Prostate gland (tissue), 2 donors: ENCODE data around the gene HGF. TPM values are rescaled to one million over a fixed set of nuclear protein-coding genes. Genes with fewer than 3 reads are reported as not detected.

Experiments
- DNase-seq: peaks from one replicate; pipeline ENCODE4 v3.0.0-alpha.2; 2019; ENCODE audit warnings: low spot score
- H3K27ac ChIP-seq, 2 donors: fragments of 200-600 bp; sonication (generic); 2 replicates each; pipeline ENCODE4 v1.5.1; 2017 to 2019
- H3K27me3 ChIP-seq: fragments of 200-600 bp; sonication (generic); replicated peaks from 2 replicates; pipeline ENCODE4 v1.5.1; 2019; ENCODE audit not compliant: insufficient read depth
- H3K36me3 ChIP-seq, 2 donors: fragments of 200-600 bp; sonication (generic); 1 replicate in 1 of 2; 2 replicates in 1 of 2; pipeline versions ENCODE4 v1.5.1 to v1.8.1; 2017 to 2019
- H3K4me1 ChIP-seq: fragments of 200-600 bp; sonication (generic); replicated peaks from 2 replicates; pipeline ENCODE4 v1.5.1; 2019
- H3K4me3 ChIP-seq, 2 donors: fragments of 200-600 bp; sonication (generic); 2 replicates each; pipeline ENCODE4 v1.5.1; 2017 to 2019
- H3K9me3 ChIP-seq: fragments of 200-600 bp; sonication (generic); 2 replicates; pipeline ENCODE4 v1.5.1; 2017
- POLR2A ChIP-seq: fragments of 450-650 bp; IDR thresholded peaks from one replicate; pipeline ENCODE4 v1.6.1; 2016; ENCODE audit warnings: antibody characterized with exemption, mild to moderate bottlenecking
- POLR2AphosphoS5 ChIP-seq: sonication (generic); formaldehyde crosslinking; IDR thresholded peaks from one replicate; pipeline ENCODE4 v1.6.1; 2017; ENCODE audit warnings: antibody characterized with exemption
- WGBS: methylation state at CpG from one replicate; pipeline ENCODE4 v1.1.5; 2018; 5-methylcytosine and 5-hydroxymethylcytosine counted together
- intact Hi-C: fragments of 100-400 bp; cut with DNase I; formaldehyde crosslinking; loops from one replicate; pipeline ENCODE4 v1.14.2; 2022
- total RNA-seq, 2 donors: library from RNA; depleted of rRNA; stranded (reverse); fragments of >200 nt; gene quantifications; one replicate each; pipeline ENCODE4 v1.1.0, GENCODE V29; 2016
- TF ChIP-seq, protein P1 (sequence below), 4 experiments: fragments of 200-600 bp in 2 of 4; fragments of 450-650 bp in 2 of 4; sonication (generic) in 2 of 4; IDR thresholded peaks; 1 replicate in 3 of 4; 2 replicates in 1 of 4; pipeline ENCODE4 v1.5.1; 2016 to 2019; ENCODE audit warnings: antibody characterized with exemption in 4 of 4, mild to moderate bottlenecking in 2 of 4, moderate library complexity in 2 of 4

Gene HGF
- total RNA-seq, 2 donors from 2014 or later = 7.5 to 8.1 TPM

DNA sequence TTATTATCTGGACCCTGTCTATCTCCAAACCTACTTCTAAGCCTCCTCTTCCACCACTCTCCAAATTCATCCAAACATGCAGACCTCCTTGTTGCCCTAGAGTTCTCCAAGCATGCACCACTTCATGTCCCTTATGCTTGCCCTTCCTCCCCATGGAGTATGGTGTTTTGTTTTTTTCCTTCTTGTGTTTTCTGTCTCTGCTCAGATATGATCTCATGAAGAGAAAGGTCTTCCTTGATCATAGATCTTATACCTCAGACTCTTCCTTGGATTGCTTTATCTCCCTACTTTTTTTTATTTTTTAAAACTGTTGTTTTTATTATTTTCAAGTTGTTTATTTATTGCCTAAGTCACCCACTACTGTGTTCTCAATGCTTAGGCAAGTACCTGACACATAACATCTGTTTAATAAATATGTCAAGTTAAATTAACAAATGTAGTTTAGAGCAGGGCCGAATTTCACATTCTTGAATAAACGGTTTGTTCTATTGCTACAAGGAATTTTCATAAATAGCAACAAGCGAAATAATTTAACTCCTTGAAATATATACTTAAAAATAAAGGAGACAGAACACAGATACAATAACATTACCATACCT, 84.5 kb downstream of the HGF start:
- H3K4me1 ChIP-seq = no peaks in the 10 kb centered on the region
- WGBS = 48% methylated on average over 3 of the region's 3 CpGs
- H3K27ac ChIP-seq = no peak overlapping the region
- H3K36me3 ChIP-seq = no peaks in the 10 kb centered on the region
- TF ChIP-seq POLR2AphosphoS5 = no peak
- TF ChIP-seq, protein P1, sequence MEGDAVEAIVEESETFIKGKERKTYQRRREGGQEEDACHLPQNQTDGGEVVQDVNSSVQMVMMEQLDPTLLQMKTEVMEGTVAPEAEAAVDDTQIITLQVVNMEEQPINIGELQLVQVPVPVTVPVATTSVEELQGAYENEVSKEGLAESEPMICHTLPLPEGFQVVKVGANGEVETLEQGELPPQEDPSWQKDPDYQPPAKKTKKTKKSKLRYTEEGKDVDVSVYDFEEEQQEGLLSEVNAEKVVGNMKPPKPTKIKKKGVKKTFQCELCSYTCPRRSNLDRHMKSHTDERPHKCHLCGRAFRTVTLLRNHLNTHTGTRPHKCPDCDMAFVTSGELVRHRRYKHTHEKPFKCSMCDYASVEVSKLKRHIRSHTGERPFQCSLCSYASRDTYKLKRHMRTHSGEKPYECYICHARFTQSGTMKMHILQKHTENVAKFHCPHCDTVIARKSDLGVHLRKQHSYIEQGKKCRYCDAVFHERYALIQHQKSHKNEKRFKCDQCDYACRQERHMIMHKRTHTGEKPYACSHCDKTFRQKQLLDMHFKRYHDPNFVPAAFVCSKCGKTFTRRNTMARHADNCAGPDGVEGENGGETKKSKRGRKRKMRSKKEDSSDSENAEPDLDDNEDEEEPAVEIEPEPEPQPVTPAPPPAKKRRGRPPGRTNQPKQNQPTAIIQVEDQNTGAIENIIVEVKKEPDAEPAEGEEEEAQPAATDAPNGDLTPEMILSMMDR (IDR thresholded peaks at IDR 0.05) = no peak
- TF ChIP-seq POLR2A = no peak
- no peak overlapping the region for H3K4me3 ChIP-seq
- H3K9me3 ChIP-seq = no peaks in the 10 kb centered on the region
- DNase-seq = no peak
- H3K27me3 ChIP-seq = no peaks in the 10 kb centered on the region
- intact Hi-C loops = loop anchor here (5.0 kb wide), 1 partner anchor 87 kb away; the partner anchor contains the start of gene HGF

DNA sequence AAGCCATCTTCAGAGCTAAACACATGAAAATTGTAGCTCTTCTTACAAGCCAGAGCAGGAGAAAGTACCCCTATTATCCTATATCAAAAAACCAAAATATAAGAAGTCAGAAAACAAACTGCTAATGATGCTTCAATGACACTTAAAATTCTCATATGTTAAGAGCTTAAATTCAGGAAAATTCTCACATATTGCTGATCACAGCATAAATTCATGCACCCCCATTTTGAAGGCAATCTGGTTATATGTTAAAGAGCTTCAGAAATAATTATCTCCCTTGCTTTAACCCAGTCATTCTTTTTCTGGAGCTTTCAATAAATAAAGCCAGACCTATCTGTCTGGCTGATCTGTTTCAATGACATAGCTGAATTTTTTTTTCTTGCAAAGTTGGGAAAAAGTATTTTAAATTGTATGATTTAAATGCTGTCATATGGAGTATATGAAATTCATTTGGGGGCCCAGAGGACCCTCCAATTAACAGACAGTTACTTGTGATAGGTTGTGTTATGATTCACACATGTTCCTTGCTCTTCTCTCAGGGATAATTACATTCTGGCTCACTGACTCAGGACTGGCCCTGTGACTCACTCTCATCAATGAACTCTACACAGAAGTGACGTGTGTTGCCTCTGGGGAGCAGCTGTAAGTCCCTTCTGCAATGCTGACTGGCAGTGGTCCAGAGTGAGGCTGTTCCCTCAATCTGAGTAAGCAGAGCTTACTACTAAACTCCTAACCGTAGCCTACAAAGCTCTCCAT, 85.2 kb downstream of the HGF start:
- Histone ChIP-seq H3K36me3 (no peaks in the 10 kb centered on the region), H3K4me3 (no peak overlapping the region), H3K27ac (no peak overlapping the region), H3K4me1 (no peaks in the 10 kb centered on the region), H3K27me3 (no peaks in the 10 kb centered on the region), H3K9me3 (no peaks in the 10 kb centered on the region)
- DNase-seq = peak; percentile 32
- intact Hi-C loops = loop anchor here (5.0 kb wide), 1 partner anchor 88 kb away; the partner anchor contains the start of gene HGF
- WGBS = 8% methylated on average over 2 of the region's 2 CpGs
- no peak for TF ChIP-seq POLR2AphosphoS5
- TF ChIP-seq, protein P1 (IDR thresholded peaks at IDR 0.05) = no peak
- no peak for TF ChIP-seq POLR2A

DNA sequence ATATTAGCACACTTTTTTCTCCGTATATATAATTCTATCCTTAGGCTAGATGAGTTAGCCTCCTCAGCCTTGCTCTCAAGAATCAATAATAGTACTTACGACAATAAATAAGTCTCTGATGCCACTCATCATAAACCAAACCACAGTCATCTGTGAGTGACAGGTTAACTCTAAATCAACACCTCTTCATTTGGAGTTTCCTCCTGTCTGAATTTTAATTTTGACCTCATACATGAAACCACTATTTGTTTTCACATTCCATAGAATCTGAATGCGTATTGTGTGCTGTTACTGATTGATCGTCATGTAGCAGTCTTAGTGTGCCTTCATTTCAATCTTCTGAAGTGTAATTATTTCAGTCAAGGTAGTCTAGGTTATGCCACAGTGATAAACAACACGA, 85.8 kb downstream of the HGF start:
- Histone ChIP-seq H3K4me1 (no peaks in the 10 kb centered on the region), H3K36me3 (no peaks in the 10 kb centered on the region), H3K9me3 (no peaks in the 10 kb centered on the region), H3K4me3 (no peak overlapping the region), H3K27ac (no peak overlapping the region), H3K27me3 (no peaks in the 10 kb centered on the region)
- intact Hi-C loops = no loop called here
- WGBS = 84% methylated on average over 5 of the region's 5 CpGs
- TF ChIP-seq, protein P1 (IDR thresholded peaks at IDR 0.05) = no peak
- no peak for TF ChIP-seq POLR2A
- no peak for TF ChIP-seq POLR2AphosphoS5
- no peak for DNase-seq

DNA sequence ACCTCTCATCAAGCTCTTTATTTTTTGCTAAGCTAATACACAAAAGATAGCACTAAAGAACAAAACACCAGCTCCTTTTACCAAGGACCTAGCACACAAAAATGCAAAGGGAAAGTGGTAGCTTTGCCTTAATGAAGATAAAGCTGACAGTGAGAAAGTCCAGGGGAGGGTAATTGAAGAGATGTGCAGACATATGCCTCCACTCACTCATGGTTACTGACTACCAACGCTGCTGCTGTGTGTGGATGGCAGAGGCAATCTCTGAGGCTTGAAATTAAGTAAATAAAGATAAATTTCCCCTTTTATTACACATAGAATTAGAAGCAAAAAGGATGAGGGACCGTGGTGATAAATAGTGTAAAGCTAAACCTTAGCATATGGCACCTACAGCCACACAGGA, 87.0 kb downstream of the HGF start:
- TF ChIP-seq, protein P1 (IDR thresholded peaks at IDR 0.05) = no peak
- no peaks in the 10 kb centered on the region for H3K4me1 ChIP-seq
- no peak overlapping the region for H3K27ac ChIP-seq
- no peaks in the 10 kb centered on the region for H3K36me3 ChIP-seq
- no peak overlapping the region for H3K4me3 ChIP-seq
- DNase-seq = no peak
- intact Hi-C loops = no loop called here
- H3K9me3 ChIP-seq = no peaks in the 10 kb centered on the region
- WGBS = 66% methylated on average over 2 of the region's 2 CpGs
- H3K27me3 ChIP-seq = no peaks in the 10 kb centered on the region

DNA sequence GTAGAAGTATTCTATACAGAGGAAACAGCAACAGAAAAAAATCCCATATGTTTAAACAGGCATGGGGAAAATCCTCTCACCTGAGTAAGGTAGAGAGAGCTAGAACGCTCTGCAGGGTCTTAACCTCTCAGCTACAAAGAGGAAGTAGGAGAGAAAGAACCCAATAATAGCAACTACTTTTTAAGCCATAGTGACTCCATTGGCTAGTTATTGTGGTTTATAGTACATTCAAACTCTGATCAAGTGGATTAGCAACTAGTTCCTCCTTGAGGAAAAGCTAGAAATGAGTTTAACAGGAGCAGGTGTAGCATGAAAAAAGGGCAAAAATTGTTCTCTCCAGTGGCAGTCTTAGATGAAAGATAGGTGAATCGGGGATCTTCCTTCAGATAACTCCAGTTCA, 89.7 kb downstream of the HGF start:
- DNase-seq = no peak
- Histone ChIP-seq H3K9me3 (no peaks in the 10 kb centered on the region), H3K4me1 (no peaks in the 10 kb centered on the region), H3K27ac (no peak overlapping the region), H3K36me3 (no peaks in the 10 kb centered on the region), H3K27me3 (no peaks in the 10 kb centered on the region), H3K4me3 (no peak overlapping the region)
- WGBS = 74% methylated on average over 2 of the region's 2 CpGs
- TF ChIP-seq, protein P1 (IDR thresholded peaks at IDR 0.05) = no peak
- no peak for TF ChIP-seq POLR2A
- TF ChIP-seq POLR2AphosphoS5 = no peak
- intact Hi-C loops = no loop called here
